ENCODE results near the gene SRL. TPM values are rescaled to one million over a fixed set of nuclear protein-coding genes. Genes with fewer than 3 reads are reported as not detected.

Gene SRL
- total and polyA plus RNA-seq, 2 of the 13 experiments (the other 11 are each of a cell fraction or from before 2014, with no cell fraction given), result 0.05 TPM; not detected in 1

GRCh38 chr16:4157376-4157825, 84.5 kb downstream of the SRL start (continued):
- TF ChIP-seq DMTF1 (CRISPR knock-in tag; IDR thresholded peaks at IDR 0.05) (no peak), IRF1 (CRISPR knock-in tag; IDR thresholded peaks at IDR 0.05; ENCODE audit: low read depth) (no peak), ZNF3 (CRISPR knock-in tag; IDR thresholded peaks at IDR 0.05) (no peak), ZNF746 (CRISPR knock-in tag; IDR thresholded peaks at IDR 0.05) (no peak), ZNF44 (CRISPR knock-in tag; IDR thresholded peaks at IDR 0.05) (no peak), JUNB (CRISPR knock-in tag; IDR thresholded peaks at IDR 0.05; ENCODE audit: borderline replicate concordance) (no peak), KLF13 (CRISPR knock-in tag; IDR thresholded peaks at IDR 0.05) (no peak), ZNF766 (CRISPR knock-in tag; IDR thresholded peaks at IDR 0.05; ENCODE audit: borderline replicate concordance) (no peak), ZNF143 (CRISPR knock-in tag; IDR thresholded peaks at IDR 0.05) (no peak), THAP9 (CRISPR knock-in tag; IDR thresholded peaks at IDR 0.05; ENCODE audit: borderline replicate concordance) (no peak), ZNF605 (CRISPR knock-in tag; IDR thresholded peaks at IDR 0.05) (no peak), ZNF263 (CRISPR knock-in tag; IDR thresholded peaks at IDR 0.05) (no peak), RBAK (CRISPR knock-in tag; IDR thresholded peaks at IDR 0.05) (no peak), SMYD3 (CRISPR knock-in tag; IDR thresholded peaks at IDR 0.05) (no peak), FOXK2 (IDR thresholded peaks at IDR 0.05) (peak; percentile 90), ZNF678 (CRISPR knock-in tag; IDR thresholded peaks at IDR 0.05) (no peak), ZNF558 (CRISPR knock-in tag; IDR thresholded peaks at IDR 0.05; ENCODE audit: borderline replicate concordance) (no peak), BATF2 (CRISPR knock-in tag; IDR thresholded peaks at IDR 0.05) (no peak), ZBTB25 (CRISPR knock-in tag; IDR thresholded peaks at IDR 0.05) (0 out of 2 replicates have a peak, but pooled peaks have one; percentile 15), ZFP36 (IDR thresholded peaks at IDR 0.05; ENCODE audit: borderline replicate concordance, low read depth, low read length, partially characterized antibody) (no peak), MXD3 (CRISPR knock-in tag; IDR thresholded peaks at IDR 0.05) (no peak), SKI (IDR thresholded peaks at IDR 0.05; ENCODE audit: partially characterized antibody) (peak; percentile 73), ZNF451 (CRISPR knock-in tag; IDR thresholded peaks at IDR 0.05) (no peak), ZFP36L1 (CRISPR knock-in tag; IDR thresholded peaks at IDR 0.05) (peak; percentile 46; the same call in 1 of the 2 replicates)

Data from HepG2 (cell line).